ENCODE measurements around the gene RAB15. TPM values are rescaled to one million over a fixed set of nuclear protein-coding genes. Genes with fewer than 3 reads are reported as not detected.

RAB15 gene
- total RNA-seq, 4 donors from 2014 or later: 11.6 to 50.9 (median 19.4) TPM

- H3K9me3 ChIP-seq: no peaks in the 10 kb centered on the region
- H3K36me3 ChIP-seq: no peaks in the 10 kb centered on the region
- TF ChIP-seq CTCF (IDR thresholded peaks at IDR 0.05) (no peak), POLR2A (IDR thresholded peaks at IDR 0.05) (no peak), POLR2AphosphoS5 (IDR thresholded peaks at IDR 0.05) (no peak)
- H3K27ac ChIP-seq: no peak overlapping the region
- peaks cover 7 to 28% (median 12%) of the 10 kb centered on the region in 4 donors for H3K4me1 ChIP-seq
- WGBS, 2 donors (ENCODE audit: low coverage in 1 of 2): 0 to 56% methylated on average over 1 of the region's 1 CpG
- in situ Hi-C loops (cut with MboI; ENCODE audit: low pct_ligation_motif_present in 1 of 4, low pct_unique_long_range_greater_than_20kb in 1 of 4, low sequenced_read_pairs in 3 of 4): no loop called here
- peaks cover 4% of the 10 kb centered on the region for H3K27me3 ChIP-seq
- no peak overlapping the region for H3K4me3 ChIP-seq
- no peak for DNase-seq
- intact Hi-C loops (cut with DNase I; ENCODE audit: low total_unique reads): no loop called here
Measured at GRCh38 chr14:64912261-64912660, 59.9 kb downstream of the RAB15 start.

GRCh38 chr14:64910847-64911495 lies 61.2 kb downstream of the RAB15 start:
- Histone ChIP-seq H3K27me3 (peaks cover 4% of the 10 kb centered on the region), H3K4me3 (no peak overlapping the region), H3K36me3 (no peaks in the 10 kb centered on the region), H3K9me3 (no peaks in the 10 kb centered on the region), H3K27ac (no peak overlapping the region), H3K4me1 (peaks cover 7 to 15% (median 12%) of the 10 kb centered on the region in 4 donors)
- 17 to 26% methylated on average over 3 of the region's 3 CpGs for WGBS, 2 donors (ENCODE audit: low coverage in 1 of 2)
- DNase-seq: no peak
- in situ Hi-C loops (cut with MboI; ENCODE audit: low pct_ligation_motif_present in 1 of 4, low pct_unique_long_range_greater_than_20kb in 1 of 4, low sequenced_read_pairs in 3 of 4) (no loop called here), intact Hi-C loops (cut with DNase I; ENCODE audit: low total_unique reads) (no loop called here)
- TF ChIP-seq CTCF (IDR thresholded peaks at IDR 0.05) (peak; percentile 45 to 55 (median 51)), POLR2AphosphoS5 (IDR thresholded peaks at IDR 0.05) (no peak)

- Histone ChIP-seq H3K27me3 (peaks cover 4% of the 10 kb centered on the region), H3K9me3 (no peaks in the 10 kb centered on the region), H3K27ac (no peak overlapping the region), H3K4me1 (no peaks in the 10 kb centered on the region), H3K36me3 (no peaks in the 10 kb centered on the region), H3K4me3 (no peak overlapping the region)
- TF ChIP-seq POLR2A (IDR thresholded peaks at IDR 0.05) (no peak), POLR2AphosphoS5 (IDR thresholded peaks at IDR 0.05) (no peak), EP300 (IDR thresholded peaks at IDR 0.05; ENCODE audit: low read depth) (no peak), CTCF (IDR thresholded peaks at IDR 0.05) (no peak)
- no peak for DNase-seq
- in situ Hi-C loops (cut with MboI; ENCODE audit: low pct_ligation_motif_present in 1 of 4, low pct_unique_long_range_greater_than_20kb in 1 of 4, low sequenced_read_pairs in 3 of 4) (no loop called here), intact Hi-C loops (cut with DNase I; ENCODE audit: low total_unique reads) (no loop called here)
- 60 to 72% methylated on average over 5 to 6 of the region's 6 CpGs for WGBS, 2 donors (ENCODE audit: low coverage in 1 of 2)
Measured at GRCh38 chr14:64906022-64906421, 66.1 kb downstream of the RAB15 start.

- H3K36me3 ChIP-seq: no peaks in the 10 kb centered on the region
- no peaks in the 10 kb centered on the region for H3K27me3 ChIP-seq
- no peak for DNase-seq
- H3K9me3 ChIP-seq: no peaks in the 10 kb centered on the region
- no peak for TF ChIP-seq EP300 (IDR thresholded peaks at IDR 0.05; ENCODE audit: low read depth)
- TF ChIP-seq POLR2A (IDR thresholded peaks at IDR 0.05): no peak
- 60 to 67% methylated on average over 1 of the region's 1 CpG for WGBS, 2 donors (ENCODE audit: low coverage in 1 of 2)
- H3K27ac ChIP-seq: no peak overlapping the region
- in situ Hi-C loops (cut with MboI; ENCODE audit: low pct_ligation_motif_present in 1 of 4, low pct_unique_long_range_greater_than_20kb in 1 of 4, low sequenced_read_pairs in 3 of 4): loop anchor here in 2 of 4 donors (10.0 to 25.0 kb wide), 2 partner anchors 75 to 238 kb away; no protein-coding TSS in a partner anchor
- intact Hi-C loops (cut with DNase I; ENCODE audit: low total_unique reads): no loop called here
- H3K4me1 ChIP-seq: no peaks in the 10 kb centered on the region
- no peak overlapping the region for H3K4me3 ChIP-seq
Measured at GRCh38 chr14:64899958-64900357, 72.2 kb downstream of the RAB15 start.

Small RNA genes lying within 50 kb of the gene (small RNA-seq; reads per million reads assigned to genes)
- gene RPPH1-2P: 0 to 0.18 (median 0) reads per million in 4 donors

Other genes starting within 250 kb of the RAB15 start
- under 1 TPM; 0.20 to 0.96 (median 0.58) TPM for gene SPTB, start 92.4 kb downstream of the RAB15 start, total RNA-seq
- gene CHURC1, start 57.9 kb downstream of the RAB15 start, total RNA-seq: 100 to 1,000 TPM in 2 of 4 donors, 10 to 100 TPM in 2; 26.5 to 104 (median 78.6) TPM
- gene GPX2, start 29.6 kb downstream of the RAB15 start, total RNA-seq: 100 to 1,000 TPM in 3 of 4 donors, 1 to 10 TPM in 1; 7.9 to 292 (median 204) TPM
- 10 to 100 TPM in 3 of 4 donors, 1 to 10 TPM in 1; 6.5 to 77.2 (median 12.7) TPM for gene FNTB, start 14.6 kb upstream of the RAB15 start, total RNA-seq
- gene MAX, start 130.2 kb upstream of the RAB15 start, total RNA-seq: 100 to 1,000 TPM in 1 of 4 donors, 10 to 100 TPM in 3; 35.8 to 139 (median 87.0) TPM

Measured in transverse colon (tissue), 4 donors.